K562 (cell line): ENCODE measurements around the gene NPAS1. TPM values are rescaled to one million over a fixed set of nuclear protein-coding genes. Genes with fewer than 3 reads are reported as not detected.

ENCODE experiments used
- ATF1 ChIP-seq, 2 experiments: fragments of 450-650 bp in 1 of 2; IDR thresholded peaks; 2 replicates each; pipeline ENCODE4 v1.6.1; 2016; ENCODE audit warnings: missing compliant biosample characterization in 1 of 2, missing genetic modification characterization in 1 of 2
- HMG20B ChIP-seq: fragments of 250-450 bp; sonication (Bioruptor Pico); IDR thresholded peaks from 2 replicates; pipeline ENCODE4 v1.5.0; 2021; ENCODE audit warnings: mild to moderate bottlenecking
- ILF3 ChIP-seq: fragments of 450-650 bp; IDR thresholded peaks from 2 replicates; pipeline ENCODE4 v1.6.1; 2018; ENCODE audit warnings: antibody characterized with exemption, mild to moderate bottlenecking, moderate library complexity, borderline replicate concordance
- NFE2L1 ChIP-seq: fragments of 450-650 bp; IDR thresholded peaks from 2 replicates; pipeline ENCODE4 v1.6.1; 2016; ENCODE audit warnings: missing genetic modification characterization, low read depth, mild to moderate bottlenecking, missing compliant biosample characterization, moderate library complexity, borderline replicate concordance
- RFX7 ChIP-seq: fragments of 250-450 bp; sonication (Bioruptor Pico); IDR thresholded peaks from 2 replicates; pipeline ENCODE4 v1.5.1; 2021; ENCODE audit warnings: mild to moderate bottlenecking
- SIN3B ChIP-seq: fragments of 450-650 bp; IDR thresholded peaks from 2 replicates; pipeline ENCODE4 v1.6.1; 2017; ENCODE audit warnings: low read depth, mild to moderate bottlenecking, moderate library complexity
- SMAD1 ChIP-seq: fragments of 150-350 bp; IDR thresholded peaks from 2 replicates; pipeline ENCODE4 v1.6.1; 2014; ENCODE audit warnings: low read length, low read depth; ENCODE audit not compliant: partially characterized antibody
- SMAD2 ChIP-seq: fragments of 150-350 bp; IDR thresholded peaks from 2 replicates; pipeline ENCODE4 v1.6.1; 2014; ENCODE audit warnings: low read depth, mild to moderate bottlenecking, low read length
- SMARCE1 ChIP-seq: fragments of 450-650 bp; IDR thresholded peaks from 2 replicates; pipeline ENCODE4 v1.7.1; 2016; ENCODE audit warnings: mild to moderate bottlenecking
- ZC3H8 ChIP-seq: fragments of 450-650 bp; IDR thresholded peaks from 2 replicates; pipeline ENCODE4 v1.6.1; 2017
- ZFP36 ChIP-seq: fragments of 150-350 bp; IDR thresholded peaks from 2 replicates; pipeline ENCODE4 v1.6.1; 2018; ENCODE audit warnings: low read length, low read depth; ENCODE audit not compliant: partially characterized antibody
- ZSCAN32 ChIP-seq: fragments of 450-650 bp; formaldehyde crosslinking; IDR thresholded peaks from 2 replicates; pipeline ENCODE4 v1.4.0; 2020; ENCODE audit warnings: mild to moderate bottlenecking, moderate library complexity
- polyA plus RNA-seq, 8 experiments: library from polyadenylated mRNA; depleted of rRNA in 4 of 8; stranded (reverse) in 5 of 8; unstranded in 3 of 8; fragments of >200 nt; fragmentation: Nextera tagmentation in 2 of 8; fragmentation: Illumina TruSeq in 1 of 8; extraction: Ambion mirVana in 2 of 8; extraction: Trizol in 1 of 8; gene quantifications; 2 replicates each; pipeline versions ENCODE4 v1.2.1 to v1.2.3, GENCODE V29; 2011 to 2014; ENCODE audit warnings: inconsistent platforms in 1 of 8, missing spikeins in 1 of 8
- total RNA-seq, 7 experiments: library from RNA; depleted of rRNA in 6 of 7; stranded (reverse); fragments of >200 nt in 6 of 7; fragmentation: Illumina TruSeq in 2 of 7; extraction: Trizol in 2 of 7; gene quantifications; 2 replicates each; pipeline versions ENCODE4 v1.2.1 to v1.2.3, GENCODE V29; 2011 to 2021; ENCODE audit warnings: low replicate concordance in 1 of 7
- TF ChIP-seq, protein P1 (sequence below): sonication (generic); formaldehyde crosslinking; IDR thresholded peaks from 2 replicates; pipeline ENCODE4 v1.8.1; 2023; ENCODE audit warnings: missing genetic modification reagents, mild to moderate bottlenecking, borderline replicate concordance
- TF ChIP-seq, protein P2 (sequence below): fragments of 450-650 bp; formaldehyde crosslinking; IDR thresholded peaks from 2 replicates; pipeline ENCODE4 v1.4.0; 2020; ENCODE audit warnings: mild to moderate bottlenecking, moderate library complexity
- TF ChIP-seq, protein P3 (sequence below): fragments of 450-650 bp; IDR thresholded peaks from 2 replicates; pipeline ENCODE4 v1.6.1; 2017; ENCODE audit warnings: mild to moderate bottlenecking, moderate library complexity
- TF ChIP-seq, protein P4 (sequence below): fragments of 200-800 bp; sonication (Bioruptor generic); IDR thresholded peaks from 2 replicates; pipeline ENCODE4 v1.6.1; 2017; ENCODE audit warnings: missing genetic modification characterization, missing compliant biosample characterization

Gene NPAS1
- total and polyA plus RNA-seq, 9 of the 15 experiments (the other 6 are each of a cell fraction or from before 2014, with no cell fraction given) = 0.58 to 5.3 (median 2.0) TPM; not detected in 2

DNA sequence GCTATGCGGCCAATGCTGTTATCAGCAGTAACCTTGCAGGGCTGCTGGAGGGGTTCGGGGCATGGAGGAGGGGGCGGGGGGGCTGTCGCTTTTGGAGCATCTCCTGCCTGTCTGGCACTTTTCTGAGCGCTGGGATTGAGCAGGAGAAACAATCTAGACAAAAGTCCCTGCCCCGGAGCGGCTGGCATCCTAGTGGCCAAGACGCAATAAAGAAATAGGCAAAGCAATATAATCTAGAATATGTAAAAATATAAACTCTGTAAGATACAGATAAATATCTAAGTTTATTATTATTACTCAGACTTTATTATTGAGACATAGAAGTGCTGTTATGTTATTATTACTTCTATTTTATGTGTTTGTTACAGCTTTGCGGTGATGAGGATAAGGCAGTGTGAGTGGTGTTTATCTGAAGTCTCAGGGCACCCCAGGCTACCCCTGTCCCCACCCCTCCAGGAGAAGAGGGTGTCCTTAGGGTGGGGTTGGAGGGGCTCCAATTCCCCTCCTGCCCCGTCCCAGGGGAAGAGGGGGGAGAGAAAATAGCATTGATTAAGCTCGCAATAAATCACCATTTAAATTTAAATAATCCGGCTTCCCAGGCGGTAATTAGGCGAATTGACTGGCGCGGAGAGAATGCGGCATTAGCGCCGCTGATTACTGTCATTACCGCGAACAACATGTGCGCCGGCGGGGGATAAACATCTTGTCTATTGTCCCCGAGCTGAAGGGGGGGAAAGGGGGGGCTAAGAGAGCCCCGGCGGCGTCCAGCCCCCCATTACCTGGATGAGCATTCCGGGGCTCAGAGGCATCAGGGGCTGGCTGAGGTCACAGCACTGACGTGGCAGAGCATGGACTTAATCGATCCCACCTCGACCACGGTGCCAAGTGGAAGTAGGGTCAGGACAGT is 3.2 kb downstream of the NPAS1 start (continued):
- TF ChIP-seq, protein P1, sequence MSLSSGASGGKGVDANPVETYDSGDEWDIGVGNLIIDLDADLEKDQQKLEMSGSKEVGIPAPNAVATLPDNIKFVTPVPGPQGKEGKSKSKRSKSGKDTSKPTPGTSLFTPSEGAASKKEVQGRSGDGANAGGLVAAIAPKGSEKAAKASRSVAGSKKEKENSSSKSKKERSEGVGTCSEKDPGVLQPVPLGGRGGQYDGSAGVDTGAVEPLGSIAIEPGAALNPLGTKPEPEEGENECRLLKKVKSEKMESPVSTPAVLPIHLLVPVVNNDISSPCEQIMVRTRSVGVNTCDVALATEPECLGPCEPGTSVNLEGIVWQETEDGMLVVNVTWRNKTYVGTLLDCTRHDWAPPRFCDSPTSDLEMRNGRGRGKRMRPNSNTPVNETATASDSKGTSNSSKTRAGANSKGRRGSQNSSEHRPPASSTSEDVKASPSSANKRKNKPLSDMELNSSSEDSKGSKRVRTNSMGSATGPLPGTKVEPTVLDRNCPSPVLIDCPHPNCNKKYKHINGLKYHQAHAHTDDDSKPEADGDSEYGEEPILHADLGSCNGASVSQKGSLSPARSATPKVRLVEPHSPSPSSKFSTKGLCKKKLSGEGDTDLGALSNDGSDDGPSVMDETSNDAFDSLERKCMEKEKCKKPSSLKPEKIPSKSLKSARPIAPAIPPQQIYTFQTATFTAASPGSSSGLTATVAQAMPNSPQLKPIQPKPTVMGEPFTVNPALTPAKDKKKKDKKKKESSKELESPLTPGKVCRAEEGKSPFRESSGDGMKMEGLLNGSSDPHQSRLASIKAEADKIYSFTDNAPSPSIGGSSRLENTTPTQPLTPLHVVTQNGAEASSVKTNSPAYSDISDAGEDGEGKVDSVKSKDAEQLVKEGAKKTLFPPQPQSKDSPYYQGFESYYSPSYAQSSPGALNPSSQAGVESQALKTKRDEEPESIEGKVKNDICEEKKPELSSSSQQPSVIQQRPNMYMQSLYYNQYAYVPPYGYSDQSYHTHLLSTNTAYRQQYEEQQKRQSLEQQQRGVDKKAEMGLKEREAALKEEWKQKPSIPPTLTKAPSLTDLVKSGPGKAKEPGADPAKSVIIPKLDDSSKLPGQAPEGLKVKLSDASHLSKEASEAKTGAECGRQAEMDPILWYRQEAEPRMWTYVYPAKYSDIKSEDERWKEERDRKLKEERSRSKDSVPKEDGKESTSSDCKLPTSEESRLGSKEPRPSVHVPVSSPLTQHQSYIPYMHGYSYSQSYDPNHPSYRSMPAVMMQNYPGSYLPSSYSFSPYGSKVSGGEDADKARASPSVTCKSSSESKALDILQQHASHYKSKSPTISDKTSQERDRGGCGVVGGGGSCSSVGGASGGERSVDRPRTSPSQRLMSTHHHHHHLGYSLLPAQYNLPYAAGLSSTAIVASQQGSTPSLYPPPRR = no peak
- no peak for TF ChIP-seq SMAD2
- no peak for TF ChIP-seq ZC3H8
- no peak for TF ChIP-seq ILF3
- no peak for TF ChIP-seq SMAD1
- no peak for TF ChIP-seq ZFP36
- TF ChIP-seq, protein P2, sequence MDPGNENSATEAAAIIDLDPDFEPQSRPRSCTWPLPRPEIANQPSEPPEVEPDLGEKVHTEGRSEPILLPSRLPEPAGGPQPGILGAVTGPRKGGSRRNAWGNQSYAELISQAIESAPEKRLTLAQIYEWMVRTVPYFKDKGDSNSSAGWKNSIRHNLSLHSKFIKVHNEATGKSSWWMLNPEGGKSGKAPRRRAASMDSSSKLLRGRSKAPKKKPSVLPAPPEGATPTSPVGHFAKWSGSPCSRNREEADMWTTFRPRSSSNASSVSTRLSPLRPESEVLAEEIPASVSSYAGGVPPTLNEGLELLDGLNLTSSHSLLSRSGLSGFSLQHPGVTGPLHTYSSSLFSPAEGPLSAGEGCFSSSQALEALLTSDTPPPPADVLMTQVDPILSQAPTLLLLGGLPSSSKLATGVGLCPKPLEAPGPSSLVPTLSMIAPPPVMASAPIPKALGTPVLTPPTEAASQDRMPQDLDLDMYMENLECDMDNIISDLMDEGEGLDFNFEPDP (CRISPR knock-in tag) = no peak
- TF ChIP-seq ZSCAN32 = no peak
- no peak for TF ChIP-seq HMG20B
- TF ChIP-seq SMARCE1 = no peak
- no peak for TF ChIP-seq ATF1 (CRISPR knock-in tag; IDR thresholded peaks at IDR 0.05)
- no peak for TF ChIP-seq ATF1 (tag; IDR thresholded peaks at IDR 0.05)
- TF ChIP-seq, protein P3, sequence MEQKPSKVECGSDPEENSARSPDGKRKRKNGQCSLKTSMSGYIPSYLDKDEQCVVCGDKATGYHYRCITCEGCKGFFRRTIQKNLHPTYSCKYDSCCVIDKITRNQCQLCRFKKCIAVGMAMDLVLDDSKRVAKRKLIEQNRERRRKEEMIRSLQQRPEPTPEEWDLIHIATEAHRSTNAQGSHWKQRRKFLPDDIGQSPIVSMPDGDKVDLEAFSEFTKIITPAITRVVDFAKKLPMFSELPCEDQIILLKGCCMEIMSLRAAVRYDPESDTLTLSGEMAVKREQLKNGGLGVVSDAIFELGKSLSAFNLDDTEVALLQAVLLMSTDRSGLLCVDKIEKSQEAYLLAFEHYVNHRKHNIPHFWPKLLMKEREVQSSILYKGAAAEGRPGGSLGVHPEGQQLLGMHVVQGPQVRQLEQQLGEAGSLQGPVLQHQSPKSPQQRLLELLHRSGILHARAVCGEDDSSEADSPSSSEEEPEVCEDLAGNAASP = no peak
- no peak for TF ChIP-seq SIN3B
- TF ChIP-seq RFX7 (CRISPR knock-in tag) = no peak
- TF ChIP-seq NFE2L1 (tag) = no peak
- TF ChIP-seq, protein P4, sequence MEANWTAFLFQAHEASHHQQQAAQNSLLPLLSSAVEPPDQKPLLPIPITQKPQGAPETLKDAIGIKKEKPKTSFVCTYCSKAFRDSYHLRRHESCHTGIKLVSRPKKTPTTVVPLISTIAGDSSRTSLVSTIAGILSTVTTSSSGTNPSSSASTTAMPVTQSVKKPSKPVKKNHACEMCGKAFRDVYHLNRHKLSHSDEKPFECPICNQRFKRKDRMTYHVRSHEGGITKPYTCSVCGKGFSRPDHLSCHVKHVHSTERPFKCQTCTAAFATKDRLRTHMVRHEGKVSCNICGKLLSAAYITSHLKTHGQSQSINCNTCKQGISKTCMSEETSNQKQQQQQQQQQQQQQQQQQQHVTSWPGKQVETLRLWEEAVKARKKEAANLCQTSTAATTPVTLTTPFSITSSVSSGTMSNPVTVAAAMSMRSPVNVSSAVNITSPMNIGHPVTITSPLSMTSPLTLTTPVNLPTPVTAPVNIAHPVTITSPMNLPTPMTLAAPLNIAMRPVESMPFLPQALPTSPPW (CRISPR knock-in tag) = peak; percentile 50; the same call in 1 of the 2 replicates
